ENCODE data around the gene ELMOD1.

GRCh38 chr11:107549954-107550285 lies 41.0 kb upstream of the ELMOD1 start:
- TF ChIP-seq RCOR1 (IDR thresholded peaks at IDR 0.05; ENCODE audit: insufficient replicate concordance, low read length) = no peak
- TF ChIP-seq, protein P1, sequence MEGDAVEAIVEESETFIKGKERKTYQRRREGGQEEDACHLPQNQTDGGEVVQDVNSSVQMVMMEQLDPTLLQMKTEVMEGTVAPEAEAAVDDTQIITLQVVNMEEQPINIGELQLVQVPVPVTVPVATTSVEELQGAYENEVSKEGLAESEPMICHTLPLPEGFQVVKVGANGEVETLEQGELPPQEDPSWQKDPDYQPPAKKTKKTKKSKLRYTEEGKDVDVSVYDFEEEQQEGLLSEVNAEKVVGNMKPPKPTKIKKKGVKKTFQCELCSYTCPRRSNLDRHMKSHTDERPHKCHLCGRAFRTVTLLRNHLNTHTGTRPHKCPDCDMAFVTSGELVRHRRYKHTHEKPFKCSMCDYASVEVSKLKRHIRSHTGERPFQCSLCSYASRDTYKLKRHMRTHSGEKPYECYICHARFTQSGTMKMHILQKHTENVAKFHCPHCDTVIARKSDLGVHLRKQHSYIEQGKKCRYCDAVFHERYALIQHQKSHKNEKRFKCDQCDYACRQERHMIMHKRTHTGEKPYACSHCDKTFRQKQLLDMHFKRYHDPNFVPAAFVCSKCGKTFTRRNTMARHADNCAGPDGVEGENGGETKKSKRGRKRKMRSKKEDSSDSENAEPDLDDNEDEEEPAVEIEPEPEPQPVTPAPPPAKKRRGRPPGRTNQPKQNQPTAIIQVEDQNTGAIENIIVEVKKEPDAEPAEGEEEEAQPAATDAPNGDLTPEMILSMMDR (conservative IDR thresholded peaks at IDR 0.05; ENCODE audit: low read depth, low read length) = no peak
- TF ChIP-seq USF2 (IDR thresholded peaks at IDR 0.05; ENCODE audit: low read depth, low read length) = no peak
- TF ChIP-seq POLR2A (IDR thresholded peaks at IDR 0.05; ENCODE audit: low read depth, low read length) = no peak
- no peak for TF ChIP-seq MXI1 (IDR thresholded peaks at IDR 0.05; ENCODE audit: borderline replicate concordance, low read depth, low read length)
- TF ChIP-seq CEBPB (IDR thresholded peaks at IDR 0.05; ENCODE audit: low read depth, low read length) = no peak
- TF ChIP-seq, protein P2, sequence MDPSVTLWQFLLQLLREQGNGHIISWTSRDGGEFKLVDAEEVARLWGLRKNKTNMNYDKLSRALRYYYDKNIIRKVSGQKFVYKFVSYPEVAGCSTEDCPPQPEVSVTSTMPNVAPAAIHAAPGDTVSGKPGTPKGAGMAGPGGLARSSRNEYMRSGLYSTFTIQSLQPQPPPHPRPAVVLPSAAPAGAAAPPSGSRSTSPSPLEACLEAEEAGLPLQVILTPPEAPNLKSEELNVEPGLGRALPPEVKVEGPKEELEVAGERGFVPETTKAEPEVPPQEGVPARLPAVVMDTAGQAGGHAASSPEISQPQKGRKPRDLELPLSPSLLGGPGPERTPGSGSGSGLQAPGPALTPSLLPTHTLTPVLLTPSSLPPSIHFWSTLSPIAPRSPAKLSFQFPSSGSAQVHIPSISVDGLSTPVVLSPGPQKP (IDR thresholded peaks at IDR 0.05; ENCODE audit: borderline replicate concordance, low read depth, low read length) = no peak
- TF ChIP-seq RFX5 (IDR thresholded peaks at IDR 0.05; ENCODE audit: low read depth, low read length) = no peak
- no peak for TF ChIP-seq MAFK (IDR thresholded peaks at IDR 0.05; ENCODE audit: low read depth, low read length)
